Measurements from ENCODE around the gene BCL11A.

GRCh38 chr2:60460577-60461420, 92.7 kb downstream of the BCL11A start:
- TF ChIP-seq CTCF (IDR thresholded peaks at IDR 0.05): no peak
- no peak for TF ChIP-seq EP300 (IDR thresholded peaks at IDR 0.05)
- TF ChIP-seq POLR2AphosphoS5 (IDR thresholded peaks at IDR 0.05): no peak
- TF ChIP-seq POLR2A (IDR thresholded peaks at IDR 0.05): no peak
